GM23338 (cell line): ENCODE measurements around the gene PABPC3. TPM values are rescaled to one million over a fixed set of nuclear protein-coding genes. Genes with fewer than 3 reads are reported as not detected.
A peak's percentile ranks its signal among the peaks of the same experiment; 100 is the strongest.

Experiments
- ATAC-seq: fragments of 200-7000 bp; cut with Tn5 transposase; 3 replicates; pipeline ENCODE4 v1.9.1; 2020
- DNase-seq: peaks from one replicate; pipeline ENCODE4 v3.0.0-alpha.2; 2015; ENCODE audit warnings: low spot score
- H2AFZ ChIP-seq: fragments of 200-600 bp; sonication (generic); 2 replicates; pipeline ENCODE4 v1.8.0; 2016; ENCODE audit warnings: antibody characterized with exemption, mild to moderate bottlenecking, moderate library complexity
- H3F3A ChIP-seq: fragments of 200-600 bp; sonication (generic); replicated peaks from 2 replicates; pipeline ENCODE4 v1.8.0; 2017; ENCODE audit warnings: antibody characterized with exemption, mixed run types, low read depth
- H3K27ac ChIP-seq: fragments of 200-600 bp; sonication (generic); 2 replicates; pipeline ENCODE4 v1.6.1; 2016; ENCODE audit warnings: low read depth
- H3K27me3 ChIP-seq: fragments of 200-600 bp; sonication (generic); 2 replicates; pipeline ENCODE4 v1.8.0; 2016; ENCODE audit warnings: mild to moderate bottlenecking, mixed run types, moderate library complexity; ENCODE audit not compliant: insufficient read depth
- H3K36me3 ChIP-seq: fragments of 200-600 bp; sonication (generic); 2 replicates; pipeline ENCODE4 v1.8.0; 2016; ENCODE audit warnings: mild to moderate bottlenecking; ENCODE audit not compliant: insufficient read depth
- H3K4me1 ChIP-seq: fragments of 200-600 bp; sonication (generic); 2 replicates; pipeline ENCODE4 v1.8.0; 2016; ENCODE audit warnings: mild to moderate bottlenecking, moderate library complexity; ENCODE audit not compliant: insufficient read depth
- H3K4me2 ChIP-seq: fragments of 200-600 bp; sonication (generic); 2 replicates; pipeline ENCODE4 v1.7.1; 2017; ENCODE audit warnings: mixed run types
- H3K4me3 ChIP-seq: fragments of 200-600 bp; sonication (generic); 2 replicates; pipeline ENCODE4 v1.6.1; 2016; ENCODE audit warnings: mixed run types
- H3K79me2 ChIP-seq: fragments of 200-600 bp; sonication (generic); replicated peaks from 2 replicates; pipeline ENCODE4 v1.8.0; 2017; ENCODE audit warnings: mild to moderate bottlenecking; ENCODE audit not compliant: insufficient read depth
- H3K9me2 ChIP-seq: fragments of 200-600 bp; sonication (generic); 2 replicates; pipeline ENCODE4 v1.8.0; 2017; ENCODE audit not compliant: insufficient read depth
- H4K20me1 ChIP-seq: fragments of 200-600 bp; sonication (generic); replicated peaks from 2 replicates; pipeline ENCODE4 v1.8.0; 2017; ENCODE audit warnings: mild to moderate bottlenecking; ENCODE audit not compliant: insufficient read depth
- H3K27ac Mint-ChIP-seq: 2 replicates; pipeline ENCODE4 v1.8.0; 2020; ENCODE audit warnings: inconsistent platforms, mild to moderate bottlenecking, moderate library complexity, mixed read lengths
- H3K27me3 Mint-ChIP-seq: 3 replicates; pipeline ENCODE4 v1.8.0; 2022; ENCODE audit warnings: low read depth, mild to moderate bottlenecking, moderate library complexity, mixed read lengths, inconsistent platforms; ENCODE audit not compliant: insufficient read depth, poor library complexity
- H3K36me3 Mint-ChIP-seq: 3 replicates; pipeline ENCODE4 v1.8.0; 2021; ENCODE audit warnings: low read depth, mild to moderate bottlenecking, inconsistent platforms, moderate library complexity, mixed read lengths
- H3K4me1 Mint-ChIP-seq: 3 replicates; pipeline ENCODE4 v1.8.0; 2020; ENCODE audit warnings: mild to moderate bottlenecking, inconsistent platforms, mixed read lengths
- H3K4me3 Mint-ChIP-seq: 3 replicates; pipeline ENCODE4 v1.8.0; 2021; ENCODE audit warnings: moderate library complexity, mild to moderate bottlenecking, inconsistent platforms, mixed read lengths
- H3K9me3 Mint-ChIP-seq: 3 replicates; pipeline ENCODE4 v1.8.0; 2020; ENCODE audit warnings: moderate library complexity, mild to moderate bottlenecking, inconsistent platforms, mixed read lengths
- EZH2 ChIP-seq: fragments of 200-600 bp; sonication (generic); IDR thresholded peaks from one replicate; pipeline ENCODE4 v1.8.0; 2017; ENCODE audit warnings: antibody characterized with exemption, mild to moderate bottlenecking, low read depth; ENCODE audit not compliant: unreplicated experiment
- EZH2phosphoT487 ChIP-seq: fragments of 200-600 bp; sonication (generic); IDR thresholded peaks from one replicate; pipeline ENCODE4 v1.8.1; 2018; ENCODE audit warnings: antibody characterized with exemption; ENCODE audit not compliant: unreplicated experiment
- JUNB ChIP-seq: IDR thresholded peaks from one replicate; pipeline ENCODE4 v1.6.1; 2016; ENCODE audit warnings: antibody characterized with exemption; ENCODE audit not compliant: unreplicated experiment
- NANOG ChIP-seq: IDR thresholded peaks from 2 replicates; pipeline ENCODE4 v1.6.1; 2016; ENCODE audit warnings: antibody characterized with exemption, borderline replicate concordance
- POLR2AphosphoS5 ChIP-seq: IDR thresholded peaks from 2 replicates; pipeline ENCODE4 v1.6.1; 2016; ENCODE audit warnings: antibody characterized with exemption, low read depth
- STAT1 ChIP-seq: IDR thresholded peaks from one replicate; pipeline ENCODE4 v1.6.1; 2016; ENCODE audit warnings: antibody characterized with exemption; ENCODE audit not compliant: unreplicated experiment
- ZNF114 ChIP-seq: fragments of 250-450 bp; sonication (Bioruptor Pico); IDR thresholded peaks from 2 replicates; pipeline ENCODE4 v1.5.0; 2020; ENCODE audit warnings: mild to moderate bottlenecking, moderate library complexity
- ZNF331 ChIP-seq: fragments of 250-450 bp; sonication (Bioruptor Pico); IDR thresholded peaks from 2 replicates; pipeline ENCODE4 v1.5.0; 2020; ENCODE audit warnings: low read depth, mild to moderate bottlenecking, moderate library complexity
- polyA plus RNA-seq: library from polyadenylated mRNA; unstranded; fragments of >200 nt; fragmentation: Nextera tagmentation; extraction: Ambion mirVana; gene quantifications from 2 replicates; pipeline ENCODE4 v1.2.1, GENCODE V29; 2016
- total RNA-seq: library from RNA; depleted of rRNA; stranded (reverse); fragments of >200 nt; shearing (Covaris generic); gene quantifications from 2 replicates; pipeline ENCODE4 v1.2.3, GENCODE V29; 2014
- TF ChIP-seq, protein P1 (sequence below): fragments of 250-450 bp; sonication (Bioruptor Pico); IDR thresholded peaks from 2 replicates; pipeline ENCODE4 v1.5.0; 2020; ENCODE audit warnings: mild to moderate bottlenecking, moderate library complexity
- TF ChIP-seq, protein P2 (sequence below): IDR thresholded peaks from 2 replicates; pipeline ENCODE4 v1.6.1; 2016; ENCODE audit warnings: antibody characterized with exemption
- TF ChIP-seq, protein P3 (sequence below): IDR thresholded peaks from one replicate; pipeline ENCODE4 v1.6.1; 2018; ENCODE audit warnings: antibody characterized with exemption; ENCODE audit not compliant: unreplicated experiment

Gene PABPC3
- total and polyA plus RNA-seq, 2 experiments from 2014 or later = 0.55 to 1.2 TPM

DNA sequence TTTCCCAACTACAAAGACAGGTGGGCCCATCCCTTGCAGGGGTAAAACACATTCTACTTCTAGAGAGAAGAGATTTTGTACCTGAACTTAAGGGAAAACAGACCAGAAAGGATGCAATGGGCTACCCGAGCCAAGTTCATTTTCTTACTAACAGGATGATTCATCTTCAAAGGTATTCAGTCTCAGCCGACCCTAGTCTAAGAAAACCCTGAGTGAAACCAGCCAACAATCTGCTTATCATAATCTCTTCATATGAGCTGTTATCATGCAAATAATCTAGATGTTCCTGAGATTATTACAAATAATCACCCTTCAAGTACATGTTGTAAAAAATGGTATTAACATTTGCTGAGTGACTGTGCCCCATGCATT is 15.6 kb downstream of the PABPC3 start:
- Histone ChIP-seq H3K4me2 (no peak overlapping the region), H4K20me1 (no peaks in the 10 kb centered on the region), H3F3A (no peaks in the 10 kb centered on the region), H3K27me3 (no peaks in the 10 kb centered on the region), H3K27ac (no peak overlapping the region), H3K4me3 (no peak overlapping the region), H3K9me2 (no peaks in the 10 kb centered on the region), H2AFZ (peak overlapping the region; percentile 72), H3K36me3 (no peaks in the 10 kb centered on the region), H3K79me2 (no peaks in the 10 kb centered on the region), H3K4me1 (peaks cover 3% of the 10 kb centered on the region)
- H3K27me3 Mint-ChIP-seq = peaks cover 11% of the 10 kb centered on the region
- no peaks in the 10 kb centered on the region for H3K36me3 Mint-ChIP-seq
- ATAC-seq (no peak), DNase-seq (no peak)
- TF ChIP-seq ZNF114 = no peak
- TF ChIP-seq, protein P1, sequence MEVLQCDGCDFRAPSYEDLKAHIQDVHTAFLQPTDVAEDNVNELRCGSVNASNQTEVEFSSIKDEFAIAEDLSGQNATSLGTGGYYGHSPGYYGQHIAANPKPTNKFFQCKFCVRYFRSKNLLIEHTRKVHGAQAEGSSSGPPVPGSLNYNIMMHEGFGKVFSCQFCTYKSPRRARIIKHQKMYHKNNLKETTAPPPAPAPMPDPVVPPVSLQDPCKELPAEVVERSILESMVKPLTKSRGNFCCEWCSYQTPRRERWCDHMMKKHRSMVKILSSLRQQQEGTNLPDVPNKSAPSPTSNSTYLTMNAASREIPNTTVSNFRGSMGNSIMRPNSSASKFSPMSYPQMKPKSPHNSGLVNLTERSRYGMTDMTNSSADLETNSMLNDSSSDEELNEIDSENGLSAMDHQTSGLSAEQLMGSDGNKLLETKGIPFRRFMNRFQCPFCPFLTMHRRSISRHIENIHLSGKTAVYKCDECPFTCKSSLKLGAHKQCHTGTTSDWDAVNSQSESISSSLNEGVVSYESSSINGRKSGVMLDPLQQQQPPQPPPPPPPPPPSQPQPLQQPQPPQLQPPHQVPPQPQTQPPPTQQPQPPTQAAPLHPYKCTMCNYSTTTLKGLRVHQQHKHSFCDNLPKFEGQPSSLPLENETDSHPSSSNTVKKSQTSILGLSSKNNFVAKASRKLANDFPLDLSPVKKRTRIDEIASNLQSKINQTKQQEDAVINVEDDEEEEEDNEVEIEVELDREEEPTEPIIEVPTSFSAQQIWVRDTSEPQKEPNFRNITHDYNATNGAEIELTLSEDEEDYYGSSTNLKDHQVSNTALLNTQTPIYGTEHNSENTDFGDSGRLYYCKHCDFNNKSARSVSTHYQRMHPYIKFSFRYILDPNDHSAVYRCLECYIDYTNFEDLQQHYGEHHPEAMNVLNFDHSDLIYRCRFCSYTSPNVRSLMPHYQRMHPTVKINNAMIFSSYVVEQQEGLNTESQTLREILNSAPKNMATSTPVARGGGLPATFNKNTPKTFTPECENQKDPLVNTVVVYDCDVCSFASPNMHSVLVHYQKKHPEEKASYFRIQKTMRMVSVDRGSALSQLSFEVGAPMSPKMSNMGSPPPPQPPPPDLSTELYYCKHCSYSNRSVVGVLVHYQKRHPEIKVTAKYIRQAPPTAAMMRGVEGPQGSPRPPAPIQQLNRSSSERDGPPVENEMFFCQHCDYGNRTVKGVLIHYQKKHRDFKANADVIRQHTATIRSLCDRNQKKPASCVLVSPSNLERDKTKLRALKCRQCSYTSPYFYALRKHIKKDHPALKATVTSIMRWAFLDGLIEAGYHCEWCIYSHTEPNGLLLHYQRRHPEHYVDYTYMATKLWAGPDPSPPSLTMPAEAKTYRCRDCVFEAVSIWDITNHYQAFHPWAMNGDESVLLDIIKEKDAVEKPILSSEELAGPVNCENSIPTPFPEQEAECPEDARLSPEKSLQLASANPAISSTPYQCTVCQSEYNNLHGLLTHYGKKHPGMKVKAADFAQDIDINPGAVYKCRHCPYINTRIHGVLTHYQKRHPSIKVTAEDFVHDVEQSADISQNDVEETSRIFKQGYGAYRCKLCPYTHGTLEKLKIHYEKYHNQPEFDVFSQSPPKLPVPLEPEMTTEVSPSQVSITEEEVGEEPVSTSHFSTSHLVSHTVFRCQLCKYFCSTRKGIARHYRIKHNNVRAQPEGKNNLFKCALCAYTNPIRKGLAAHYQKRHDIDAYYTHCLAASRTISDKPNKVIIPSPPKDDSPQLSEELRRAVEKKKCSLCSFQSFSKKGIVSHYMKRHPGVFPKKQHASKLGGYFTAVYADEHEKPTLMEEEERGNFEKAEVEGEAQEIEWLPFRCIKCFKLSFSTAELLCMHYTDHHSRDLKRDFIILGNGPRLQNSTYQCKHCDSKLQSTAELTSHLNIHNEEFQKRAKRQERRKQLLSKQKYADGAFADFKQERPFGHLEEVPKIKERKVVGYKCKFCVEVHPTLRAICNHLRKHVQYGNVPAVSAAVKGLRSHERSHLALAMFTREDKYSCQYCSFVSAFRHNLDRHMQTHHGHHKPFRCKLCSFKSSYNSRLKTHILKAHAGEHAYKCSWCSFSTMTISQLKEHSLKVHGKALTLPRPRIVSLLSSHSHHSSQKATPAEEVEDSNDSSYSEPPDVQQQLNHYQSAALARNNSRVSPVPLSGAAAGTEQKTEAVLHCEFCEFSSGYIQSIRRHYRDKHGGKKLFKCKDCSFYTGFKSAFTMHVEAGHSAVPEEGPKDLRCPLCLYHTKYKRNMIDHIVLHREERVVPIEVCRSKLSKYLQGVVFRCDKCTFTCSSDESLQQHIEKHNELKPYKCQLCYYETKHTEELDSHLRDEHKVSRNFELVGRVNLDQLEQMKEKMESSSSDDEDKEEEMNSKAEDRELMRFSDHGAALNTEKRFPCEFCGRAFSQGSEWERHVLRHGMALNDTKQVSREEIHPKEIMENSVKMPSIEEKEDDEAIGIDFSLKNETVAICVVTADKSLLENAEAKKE (CRISPR knock-in tag) = no peak
- no peak for TF ChIP-seq POLR2AphosphoS5
- no peak for TF ChIP-seq NANOG
- TF ChIP-seq, protein P2, sequence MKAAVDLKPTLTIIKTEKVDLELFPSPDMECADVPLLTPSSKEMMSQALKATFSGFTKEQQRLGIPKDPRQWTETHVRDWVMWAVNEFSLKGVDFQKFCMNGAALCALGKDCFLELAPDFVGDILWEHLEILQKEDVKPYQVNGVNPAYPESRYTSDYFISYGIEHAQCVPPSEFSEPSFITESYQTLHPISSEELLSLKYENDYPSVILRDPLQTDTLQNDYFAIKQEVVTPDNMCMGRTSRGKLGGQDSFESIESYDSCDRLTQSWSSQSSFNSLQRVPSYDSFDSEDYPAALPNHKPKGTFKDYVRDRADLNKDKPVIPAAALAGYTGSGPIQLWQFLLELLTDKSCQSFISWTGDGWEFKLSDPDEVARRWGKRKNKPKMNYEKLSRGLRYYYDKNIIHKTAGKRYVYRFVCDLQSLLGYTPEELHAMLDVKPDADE = no peak
- no peak for TF ChIP-seq EZH2
- no peak for TF ChIP-seq EZH2phosphoT487
- TF ChIP-seq JUNB = no peak
- TF ChIP-seq STAT1 = no peak
- TF ChIP-seq, protein P3, sequence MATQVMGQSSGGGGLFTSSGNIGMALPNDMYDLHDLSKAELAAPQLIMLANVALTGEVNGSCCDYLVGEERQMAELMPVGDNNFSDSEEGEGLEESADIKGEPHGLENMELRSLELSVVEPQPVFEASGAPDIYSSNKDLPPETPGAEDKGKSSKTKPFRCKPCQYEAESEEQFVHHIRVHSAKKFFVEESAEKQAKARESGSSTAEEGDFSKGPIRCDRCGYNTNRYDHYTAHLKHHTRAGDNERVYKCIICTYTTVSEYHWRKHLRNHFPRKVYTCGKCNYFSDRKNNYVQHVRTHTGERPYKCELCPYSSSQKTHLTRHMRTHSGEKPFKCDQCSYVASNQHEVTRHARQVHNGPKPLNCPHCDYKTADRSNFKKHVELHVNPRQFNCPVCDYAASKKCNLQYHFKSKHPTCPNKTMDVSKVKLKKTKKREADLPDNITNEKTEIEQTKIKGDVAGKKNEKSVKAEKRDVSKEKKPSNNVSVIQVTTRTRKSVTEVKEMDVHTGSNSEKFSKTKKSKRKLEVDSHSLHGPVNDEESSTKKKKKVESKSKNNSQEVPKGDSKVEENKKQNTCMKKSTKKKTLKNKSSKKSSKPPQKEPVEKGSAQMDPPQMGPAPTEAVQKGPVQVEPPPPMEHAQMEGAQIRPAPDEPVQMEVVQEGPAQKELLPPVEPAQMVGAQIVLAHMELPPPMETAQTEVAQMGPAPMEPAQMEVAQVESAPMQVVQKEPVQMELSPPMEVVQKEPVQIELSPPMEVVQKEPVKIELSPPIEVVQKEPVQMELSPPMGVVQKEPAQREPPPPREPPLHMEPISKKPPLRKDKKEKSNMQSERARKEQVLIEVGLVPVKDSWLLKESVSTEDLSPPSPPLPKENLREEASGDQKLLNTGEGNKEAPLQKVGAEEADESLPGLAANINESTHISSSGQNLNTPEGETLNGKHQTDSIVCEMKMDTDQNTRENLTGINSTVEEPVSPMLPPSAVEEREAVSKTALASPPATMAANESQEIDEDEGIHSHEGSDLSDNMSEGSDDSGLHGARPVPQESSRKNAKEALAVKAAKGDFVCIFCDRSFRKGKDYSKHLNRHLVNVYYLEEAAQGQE = no peak
- no peak for TF ChIP-seq ZNF331
- H3K4me3 Mint-ChIP-seq = no peak overlapping the region
- no peaks in the 10 kb centered on the region for H3K9me3 Mint-ChIP-seq
- peaks cover 26% of the 10 kb centered on the region for H3K4me1 Mint-ChIP-seq
- no peak overlapping the region for H3K27ac Mint-ChIP-seq
